Measurements from ENCODE around the gene PIANP.

PIANP gene

DNA sequence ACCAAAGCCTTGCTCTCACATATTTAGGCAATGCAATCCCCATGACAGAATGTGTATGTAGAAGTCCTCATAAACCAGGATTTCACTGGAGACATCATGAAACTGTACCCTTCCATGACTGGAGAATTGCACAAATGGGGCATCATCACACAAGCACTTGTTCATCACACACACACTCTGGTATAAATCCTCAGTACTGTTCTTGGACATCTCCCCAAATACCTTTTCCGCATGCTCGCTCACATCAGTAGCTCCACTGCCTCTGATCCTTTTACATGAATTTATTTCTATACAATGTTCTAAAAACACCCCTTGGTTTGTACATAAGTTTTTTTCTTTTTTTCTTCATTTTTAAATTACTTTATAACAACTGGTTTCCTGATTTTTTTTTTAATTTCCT lies 34.4 kb downstream of the PIANP start:
- peaks cover 39% of the 10 kb centered on the region for H3K36me3 Mint-ChIP-seq (ENCODE audit: low read depth)
- H3K27ac Mint-ChIP-seq: no peak overlapping the region
- H3K27me3 Mint-ChIP-seq: no peaks in the 10 kb centered on the region
- ATAC-seq (no peak), DNase-seq (no peak)
- peaks cover 4% of the 10 kb centered on the region for H3K9me3 Mint-ChIP-seq
- no peak overlapping the region for H3K4me3 Mint-ChIP-seq
- H3K4me1 Mint-ChIP-seq: peaks cover 23% of the 10 kb centered on the region

GRCh38 chr12:6664902-6665301 lies 35.7 kb downstream of the PIANP start:
- no peak overlapping the region for H3K4me3 Mint-ChIP-seq
- H3K36me3 Mint-ChIP-seq (ENCODE audit: low read depth): peaks cover 29% of the 10 kb centered on the region

DNA sequence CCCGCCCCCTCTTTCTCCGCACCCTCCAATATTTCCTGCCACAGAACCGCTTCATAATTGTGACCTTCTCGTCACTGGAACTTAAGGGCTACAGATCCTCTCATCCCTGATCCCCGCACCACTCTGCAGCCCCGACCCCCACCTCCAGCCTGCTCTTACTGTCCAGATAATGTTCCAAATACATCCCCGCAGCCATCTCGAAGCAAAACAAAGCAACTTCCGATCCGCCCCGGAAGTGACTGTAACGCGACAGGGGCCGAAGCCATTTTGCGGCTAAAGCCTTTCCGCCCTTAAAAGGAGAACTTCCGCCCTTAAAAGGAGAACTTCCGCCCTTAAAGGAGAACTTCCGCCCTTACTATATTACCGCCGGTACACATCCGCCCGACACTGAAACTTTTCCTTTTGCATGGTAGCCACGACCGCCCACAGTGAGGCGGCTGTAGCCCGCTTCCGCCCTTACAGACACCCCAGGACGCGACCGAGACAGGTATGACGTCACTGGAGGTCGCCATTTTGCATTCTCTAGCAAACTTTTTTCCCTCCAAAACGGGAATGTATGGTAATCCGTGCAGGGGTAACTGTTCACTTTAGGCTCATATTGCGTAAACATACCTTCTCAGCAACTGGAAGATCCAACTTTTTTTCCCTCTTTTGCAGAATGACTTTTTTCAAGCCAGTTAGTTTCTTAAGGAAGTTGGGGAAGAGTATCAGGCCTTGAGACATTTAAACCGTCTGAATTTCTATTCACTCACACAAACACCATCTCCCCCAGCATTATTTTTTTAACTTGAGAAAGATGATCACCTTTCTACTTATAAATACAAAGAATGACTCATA lies 37.5 kb downstream of the PIANP start, which contains the start of gene ING4:
Gene ING4, minus strand, starts transcription at position 214 of the 837 bp plus-strand sequence. Its CDS starts 18 bp downstream, at position 196.
- H3K9me3 Mint-ChIP-seq: peaks cover 4% of the 10 kb centered on the region
- H3K27me3 Mint-ChIP-seq: no peaks in the 10 kb centered on the region
- DNase-seq (peak; percentile 94), ATAC-seq (peak; percentile 100)
- peak within 1 kb of the TSS; percentile 89 for H3K27ac Mint-ChIP-seq
- peaks cover 27% of the 10 kb centered on the region for H3K4me1 Mint-ChIP-seq
- H3K36me3 Mint-ChIP-seq (ENCODE audit: low read depth): peaks cover 22% of the 10 kb centered on the region
- H3K4me3 Mint-ChIP-seq: peak within 1 kb of the TSS; percentile 91

More at GRCh38 chr12:6664902-6665301, 35.7 kb downstream of the PIANP start:
- H3K4me1 Mint-ChIP-seq: peaks cover 23% of the 10 kb centered on the region
- H3K27me3 Mint-ChIP-seq: no peaks in the 10 kb centered on the region
- H3K9me3 Mint-ChIP-seq: peaks cover 4% of the 10 kb centered on the region
- no peak for DNase-seq
- no peak overlapping the region for H3K27ac Mint-ChIP-seq
- ATAC-seq: no peak

DNA sequence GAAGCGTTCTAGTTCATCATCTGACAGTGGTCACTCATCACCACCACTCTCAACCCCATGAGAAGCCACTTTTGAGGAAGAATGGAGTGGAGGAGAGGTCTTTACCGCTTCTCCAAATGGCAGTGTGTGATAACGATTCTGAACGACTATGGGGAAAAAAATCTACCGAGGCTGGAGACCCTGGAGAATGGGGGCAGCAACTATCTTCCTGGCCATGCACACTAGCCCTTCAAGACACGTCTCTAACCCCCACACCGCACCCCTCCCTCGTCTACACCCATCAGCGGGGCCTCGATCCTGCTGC lies 38.1 kb downstream of the PIANP start:
- peak overlapping the region; percentile 89 for H3K27ac Mint-ChIP-seq
- peaks cover 4% of the 10 kb centered on the region for H3K9me3 Mint-ChIP-seq
- no peak for DNase-seq
- peaks cover 16% of the 10 kb centered on the region for H3K36me3 Mint-ChIP-seq (ENCODE audit: low read depth)
- peaks cover 27% of the 10 kb centered on the region for H3K4me1 Mint-ChIP-seq
- ATAC-seq: peak; percentile 34
- no peaks in the 10 kb centered on the region for H3K27me3 Mint-ChIP-seq
- peak overlapping the region; percentile 91 for H3K4me3 Mint-ChIP-seq

GRCh38 chr12:6653987-6654386 lies 46.6 kb downstream of the PIANP start:
- Mint-ChIP-seq H3K4me3 (no peak overlapping the region), H3K27me3 (no peaks in the 10 kb centered on the region), H3K9me3 (no peaks in the 10 kb centered on the region), H3K4me1 (peaks cover 5% of the 10 kb centered on the region), H3K36me3 (ENCODE audit: low read depth) (peaks cover 15% of the 10 kb centered on the region), H3K27ac (no peak overlapping the region)
- DNase-seq (no peak), ATAC-seq (no peak)

DNA sequence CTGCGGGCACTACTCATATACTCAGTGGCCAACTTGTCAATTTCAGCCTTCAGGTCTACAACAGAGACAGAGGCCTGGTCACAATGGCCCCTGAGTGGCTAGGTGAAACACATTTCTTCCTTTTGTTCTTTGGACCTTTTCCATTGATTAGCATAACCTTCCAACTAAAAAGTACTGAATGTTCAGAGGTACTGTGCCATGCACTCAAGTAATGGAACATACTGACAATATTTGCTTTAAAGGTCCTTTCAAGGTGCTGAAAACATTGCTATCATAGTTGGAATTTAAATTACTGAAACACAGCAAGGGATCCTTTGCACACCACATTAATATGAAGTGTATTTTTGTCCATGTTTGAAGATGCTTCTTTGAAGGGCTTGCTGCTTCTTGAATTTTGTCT lies 47.3 kb downstream of the PIANP start:
- Mint-ChIP-seq H3K36me3 (ENCODE audit: low read depth) (peaks cover 11% of the 10 kb centered on the region), H3K4me3 (no peak overlapping the region), H3K27me3 (no peaks in the 10 kb centered on the region), H3K9me3 (no peaks in the 10 kb centered on the region), H3K27ac (no peak overlapping the region), H3K4me1 (peaks cover 2% of the 10 kb centered on the region)
- no peak for DNase-seq
- ATAC-seq: no peak

GRCh38 chr12:6652391-6652790 lies 48.2 kb downstream of the PIANP start:
- no peaks in the 10 kb centered on the region for H3K9me3 Mint-ChIP-seq

DNA sequence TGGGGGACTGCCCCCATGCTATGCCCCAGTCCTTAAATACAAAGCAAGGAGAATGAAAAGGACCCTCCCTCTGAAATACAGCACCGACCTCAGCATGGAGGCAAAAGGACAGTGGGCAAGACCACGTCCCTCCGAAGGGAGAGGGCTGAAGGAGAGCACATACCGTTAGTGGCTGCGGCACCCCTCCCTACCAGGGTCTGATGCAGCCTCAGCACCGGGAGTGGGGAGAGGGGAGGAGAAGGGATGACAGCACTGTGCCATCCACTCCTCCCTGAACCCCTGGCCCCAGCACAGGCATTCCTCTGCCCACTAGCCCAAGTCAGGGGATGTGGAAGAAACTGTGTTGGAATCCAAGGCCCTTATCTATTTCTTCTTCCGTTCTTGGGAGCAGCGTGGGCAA lies 49.8 kb downstream of the PIANP start:
- Mint-ChIP-seq H3K9me3 (no peaks in the 10 kb centered on the region), H3K4me1 (peaks cover 9% of the 10 kb centered on the region), H3K27ac (no peak overlapping the region)

More at GRCh38 chr12:6652391-6652790, 48.2 kb downstream of the PIANP start:
- no peak overlapping the region for H3K4me3 Mint-ChIP-seq
- H3K4me1 Mint-ChIP-seq: peaks cover under 1% of the 10 kb centered on the region
- no peak for ATAC-seq
- no peaks in the 10 kb centered on the region for H3K27me3 Mint-ChIP-seq
- H3K27ac Mint-ChIP-seq: no peak overlapping the region
- H3K36me3 Mint-ChIP-seq (ENCODE audit: low read depth): peaks cover 15% of the 10 kb centered on the region
- DNase-seq: no peak

GRCh38 chr12:6647083-6647604 lies 53.5 kb downstream of the PIANP start, which contains the start of gene ACRBP:
Gene ACRBP (minus strand): TSS chr12:6647432. CDS start chr12:6647366, 66 bp downstream.
- Mint-ChIP-seq H3K4me1 (peaks cover 15% of the 10 kb centered on the region), H3K27ac (peak within 1 kb of the TSS; percentile 76), H3K36me3 (ENCODE audit: low read depth) (peaks cover 22% of the 10 kb centered on the region), H3K4me3 (peak within 1 kb of the TSS; percentile 72), H3K27me3 (no peaks in the 10 kb centered on the region), H3K9me3 (peaks cover 19% of the 10 kb centered on the region)
- ATAC-seq (peak; percentile 37), DNase-seq (peak; percentile 52)

More for the DNA sequence above, 49.8 kb downstream of the PIANP start:
- no peak for DNase-seq
- Mint-ChIP-seq H3K36me3 (ENCODE audit: low read depth) (peaks cover 17% of the 10 kb centered on the region), H3K4me3 (no peak overlapping the region), H3K27me3 (no peaks in the 10 kb centered on the region)
- ATAC-seq: no peak

DNA sequence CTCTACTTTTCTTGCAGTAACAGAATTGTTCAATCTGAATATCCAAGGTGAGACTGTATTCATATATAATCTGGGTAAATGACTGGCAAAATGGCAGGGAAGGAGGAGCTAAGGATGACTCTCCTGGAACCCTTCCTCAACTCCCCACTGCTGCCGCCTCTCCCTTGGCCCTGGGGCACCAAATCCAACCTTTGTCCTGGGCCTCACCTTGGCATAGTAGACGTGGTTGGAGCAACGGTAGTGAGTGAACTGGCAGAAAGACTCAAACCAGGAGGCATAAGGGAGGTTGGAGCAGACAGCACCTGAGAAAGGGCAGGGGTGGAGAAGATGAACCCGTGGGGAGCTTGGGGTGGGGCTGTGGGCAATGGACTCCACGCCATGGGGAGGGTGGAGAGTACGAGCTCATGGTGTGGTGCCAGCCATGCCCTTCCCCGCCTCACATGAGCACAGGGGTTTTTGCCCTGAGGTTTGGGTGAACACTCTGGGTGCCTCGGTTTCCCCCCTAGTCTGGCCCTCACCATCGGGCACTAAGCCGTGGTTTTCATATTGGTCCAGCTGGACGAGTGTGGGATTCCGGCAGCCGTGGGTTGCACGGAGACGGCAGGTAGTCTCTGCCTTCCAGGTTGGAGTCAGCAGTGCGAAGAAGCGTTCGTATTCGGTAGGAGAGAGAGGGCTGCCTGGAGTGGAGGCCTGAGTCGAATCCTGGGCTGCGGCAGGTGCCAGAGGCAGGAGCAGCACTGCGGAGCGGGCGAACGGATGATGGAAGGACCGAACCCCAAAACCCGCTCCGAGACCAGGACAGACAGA lies 54.1 kb downstream of the PIANP start:
- H3K9me3 Mint-ChIP-seq: peaks cover 19% of the 10 kb centered on the region
- H3K36me3 Mint-ChIP-seq (ENCODE audit: low read depth): peaks cover 18% of the 10 kb centered on the region
- ATAC-seq (no peak), DNase-seq (no peak)
- H3K4me1 Mint-ChIP-seq: peaks cover 15% of the 10 kb centered on the region
- H3K27ac Mint-ChIP-seq: peak overlapping the region; percentile 76
- H3K4me3 Mint-ChIP-seq: peak overlapping the region; percentile 72
- H3K27me3 Mint-ChIP-seq: no peaks in the 10 kb centered on the region

GRCh38 chr12:6644903-6645302 lies 55.7 kb downstream of the PIANP start:
- Mint-ChIP-seq H3K4me3 (no peak overlapping the region), H3K4me1 (peaks cover 15% of the 10 kb centered on the region), H3K27ac (no peak overlapping the region), H3K27me3 (no peaks in the 10 kb centered on the region), H3K9me3 (peaks cover 19% of the 10 kb centered on the region), H3K36me3 (ENCODE audit: low read depth) (peaks cover 14% of the 10 kb centered on the region)
- no peak for ATAC-seq
- DNase-seq: no peak

GRCh38 chr12:6644257-6644596 lies 56.4 kb downstream of the PIANP start:
- ATAC-seq (no peak), DNase-seq (no peak)
- Mint-ChIP-seq H3K9me3 (peaks cover 19% of the 10 kb centered on the region), H3K4me3 (no peak overlapping the region), H3K27ac (peak overlapping the region; percentile 7), H3K36me3 (ENCODE audit: low read depth) (peaks cover 14% of the 10 kb centered on the region), H3K27me3 (no peaks in the 10 kb centered on the region), H3K4me1 (peaks cover 15% of the 10 kb centered on the region)
